ENCODE measurements around the gene EGFL7.
"Not testable (repeated sequence)": the region's sequence is repeated elsewhere in the genome, so short reads cannot be mapped to it uniquely, and the experiment has no call there.

The EGFL7 gene

DNA sequence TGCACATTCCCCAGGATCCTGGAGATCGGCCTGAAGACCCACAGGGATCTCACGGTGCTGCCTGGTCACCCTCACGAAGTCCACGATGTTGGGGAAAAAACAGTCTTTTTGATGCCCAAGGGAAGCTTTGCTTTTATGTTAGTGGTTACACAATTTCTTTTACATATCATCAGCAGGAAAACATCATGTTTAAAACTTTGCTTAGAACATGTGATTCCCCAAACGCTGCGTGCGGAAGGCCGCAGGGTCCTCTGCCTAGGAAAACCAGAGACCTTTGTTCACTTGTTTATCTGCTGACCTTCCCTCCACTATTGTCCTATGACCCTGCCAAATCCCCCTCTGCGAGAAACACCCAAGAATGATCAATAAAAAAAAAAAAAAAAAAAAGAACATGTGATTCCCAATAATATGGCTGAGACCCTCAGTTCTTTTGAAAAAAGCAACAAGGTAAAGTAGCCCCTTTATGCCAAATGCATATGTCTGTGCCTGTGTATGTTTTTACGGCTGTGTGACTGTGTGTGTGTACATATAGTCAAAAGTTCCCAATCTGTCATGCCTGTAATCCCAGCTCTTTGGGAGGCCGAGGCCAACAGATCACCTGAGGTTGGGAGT lies 36.0 kb downstream of the EGFL7 start:
- no peak for DNase-seq (ENCODE audit: low read depth)

DNA sequence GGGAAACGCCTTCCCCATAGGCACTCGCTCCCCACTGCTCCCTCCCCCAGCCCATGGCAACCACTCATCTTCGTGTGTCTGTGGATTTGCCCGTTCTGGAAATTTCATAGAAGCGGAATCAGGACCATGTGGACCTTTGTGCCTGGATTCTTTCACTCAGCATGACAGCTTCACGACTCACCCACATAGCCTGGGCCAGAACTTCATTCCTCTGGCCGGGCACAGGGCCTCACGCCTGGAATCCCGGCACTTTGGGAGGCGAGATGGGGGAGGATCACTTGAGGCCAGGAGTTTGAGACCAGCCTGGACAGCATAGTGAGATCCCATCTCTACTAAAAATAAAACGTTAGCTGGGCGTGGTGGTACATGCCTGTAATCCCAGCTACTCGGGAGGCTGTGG lies 37.6 kb downstream of the EGFL7 start:
- DNase-seq (ENCODE audit: low read depth), result no peak

DNA sequence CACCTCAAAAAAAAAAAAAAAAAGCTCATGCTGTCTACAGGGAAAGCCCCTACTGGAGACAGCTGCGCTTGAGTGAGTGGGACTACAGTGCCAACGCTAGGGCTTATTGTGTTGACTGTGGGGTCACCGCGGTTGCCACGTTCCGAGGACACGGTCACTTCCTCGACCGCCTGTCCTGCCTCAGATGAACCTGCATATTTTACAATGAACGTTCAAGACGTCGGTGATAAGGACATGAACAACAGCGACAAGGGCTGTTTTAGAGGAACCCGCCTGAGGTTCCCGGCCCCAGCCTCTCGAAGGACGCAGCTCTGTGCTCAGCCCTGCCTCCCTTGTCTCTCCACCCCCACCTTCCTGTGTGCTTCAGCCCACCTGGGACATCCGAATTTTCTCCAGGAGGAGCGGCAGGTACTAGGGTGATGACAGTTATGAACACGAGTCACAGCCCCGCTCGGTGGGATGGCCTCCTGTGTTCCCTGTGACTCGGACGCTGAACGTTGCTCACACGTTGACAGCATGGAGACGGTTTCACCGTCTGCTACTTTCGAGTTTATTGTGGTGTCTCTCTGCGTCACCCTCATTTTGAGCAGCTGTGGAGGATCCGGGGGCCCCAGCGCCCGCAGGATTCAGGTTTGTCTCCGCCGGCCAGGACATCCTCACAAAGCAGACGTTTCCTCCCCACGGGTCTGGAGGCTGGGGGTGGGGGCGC lies 38.4 kb downstream of the EGFL7 start:
- no peak for DNase-seq (ENCODE audit: low read depth)

DNA sequence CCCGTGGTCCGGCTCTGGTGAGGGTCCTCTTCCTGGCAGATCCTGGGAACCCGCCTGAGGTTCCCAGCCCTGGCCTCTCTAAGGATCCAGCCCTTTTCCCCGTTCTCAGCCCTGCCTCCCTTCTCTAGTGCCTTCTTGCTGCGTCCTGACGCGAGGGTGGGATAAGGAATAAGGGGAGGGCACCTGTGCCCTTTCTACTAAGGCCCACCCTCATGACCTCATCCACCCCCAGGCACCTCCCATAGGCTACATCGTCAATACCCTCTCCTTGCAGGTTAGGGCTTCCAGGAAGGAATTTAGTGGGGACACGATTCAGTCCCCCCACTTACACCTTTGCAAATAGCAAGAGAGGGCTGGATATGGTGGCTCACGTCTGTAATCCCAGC lies 38.9 kb downstream of the EGFL7 start:
- no peak for DNase-seq (ENCODE audit: low read depth)

DNA sequence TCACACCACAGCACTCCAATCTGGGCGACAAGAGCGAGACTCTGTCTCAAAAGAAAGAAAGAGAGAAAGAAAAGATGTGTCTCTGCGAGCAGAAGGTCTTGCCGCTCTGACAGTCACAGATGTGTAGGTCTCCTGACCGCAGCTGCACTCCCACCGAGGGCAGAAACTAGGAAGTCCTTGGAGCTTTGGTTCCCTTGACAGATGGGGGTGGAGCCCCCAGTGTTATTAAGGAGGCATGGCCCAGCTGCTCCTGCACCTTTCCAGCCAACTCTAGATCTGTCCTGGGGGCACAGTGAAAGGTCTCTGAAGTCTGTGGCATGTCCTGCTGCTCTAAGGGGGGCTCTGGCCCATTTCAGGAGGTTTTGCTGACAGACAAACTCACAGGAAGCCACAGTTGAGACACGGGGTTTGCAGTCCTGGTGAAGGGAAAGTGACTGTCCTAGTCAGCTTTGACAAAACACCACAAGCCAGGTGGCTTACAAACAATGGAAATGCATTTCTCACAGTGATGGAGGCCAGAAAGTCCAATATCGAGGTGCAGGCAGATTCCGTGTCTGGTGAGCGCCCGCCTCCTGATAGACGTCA lies 40.7 kb downstream of the EGFL7 start:
- DNase-seq (ENCODE audit: low read depth), result no peak

DNA sequence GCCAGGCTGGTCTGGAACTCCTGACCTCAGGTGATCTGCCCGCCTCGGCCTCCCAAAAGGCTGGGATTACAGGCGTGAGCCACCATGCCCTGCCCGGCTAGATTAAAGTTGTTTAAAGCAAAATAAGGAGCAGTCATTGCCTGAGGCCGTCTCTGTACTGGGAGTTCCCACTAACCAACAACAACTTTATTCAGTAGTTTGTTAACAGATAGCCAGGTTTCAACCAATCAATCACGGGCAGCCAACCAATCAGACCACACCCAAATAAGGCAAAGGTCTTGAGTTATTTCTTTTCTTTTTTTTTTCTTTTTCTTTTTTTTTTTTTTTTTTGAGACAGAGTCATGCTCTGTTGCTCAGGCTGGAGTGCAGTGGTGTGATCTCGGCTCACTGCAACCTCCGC lies 42.0 kb downstream of the EGFL7 start:
- DNase-seq (ENCODE audit: low read depth), result not testable (repeated sequence)

GRCh38 chr9:136705564-136705963 lies 42.8 kb downstream of the EGFL7 start:
- no peak for DNase-seq (ENCODE audit: low read depth)

DNA sequence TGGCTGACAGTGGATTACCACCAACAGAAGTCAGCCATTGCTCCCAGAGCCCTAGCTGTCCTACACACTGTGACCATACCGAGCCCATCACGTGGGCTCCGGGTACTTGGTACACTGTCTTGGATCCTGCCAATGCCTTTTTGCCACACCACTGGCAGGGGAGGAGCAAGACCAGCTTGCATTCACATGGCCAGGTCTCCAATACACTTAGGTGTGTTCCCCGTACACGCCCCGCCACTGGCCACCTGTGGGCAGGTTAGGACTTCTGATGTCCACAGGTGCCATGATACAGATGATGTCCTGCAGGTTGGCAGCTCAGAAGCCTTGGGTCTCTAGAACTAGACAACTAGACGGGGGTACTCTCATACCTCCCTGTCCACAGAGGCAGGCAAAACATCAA lies 44.3 kb downstream of the EGFL7 start:
- no peak for DNase-seq (ENCODE audit: low read depth)

GRCh38 chr9:136707849-136708517 lies 45.3 kb downstream of the EGFL7 start:
- DNase-seq (ENCODE audit: low read depth), result no peak

DNA sequence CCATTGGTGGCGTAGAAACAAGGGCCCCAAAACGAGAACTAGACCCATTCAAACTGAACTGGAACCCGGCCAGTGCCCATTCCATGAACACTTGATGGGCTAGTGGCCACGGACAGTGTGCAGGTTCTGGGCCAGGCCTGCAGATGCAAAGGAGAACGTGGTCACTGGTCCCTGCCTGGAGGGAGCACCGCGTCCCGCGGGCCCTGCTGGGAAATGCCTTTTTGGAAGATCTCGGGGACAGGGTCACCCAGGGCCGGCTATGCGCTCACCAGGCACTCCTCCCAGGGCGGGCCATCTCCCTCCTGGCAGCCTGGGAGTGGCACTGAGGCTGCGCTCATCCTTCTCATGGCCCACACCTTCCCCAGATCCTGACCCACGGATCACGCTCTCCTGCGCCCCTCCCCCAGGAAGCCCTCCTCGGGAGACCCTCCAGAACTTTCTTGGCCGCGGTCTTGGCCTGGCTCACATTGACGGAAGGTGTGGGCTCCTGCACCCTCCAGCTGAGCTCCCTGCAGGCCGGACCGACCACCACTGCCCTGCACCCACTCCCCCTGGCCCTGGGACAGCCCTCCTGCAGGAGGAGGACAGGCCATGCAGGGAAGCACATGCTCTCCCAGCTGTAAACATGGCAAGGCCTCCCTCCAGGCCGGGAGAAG lies 46.9 kb downstream of the EGFL7 start:
- no peak for DNase-seq (ENCODE audit: low read depth)

- DNase-seq (ENCODE audit: low read depth), result no peak
Measured at GRCh38 chr9:136710543-136710942, 47.8 kb downstream of the EGFL7 start.

DNA sequence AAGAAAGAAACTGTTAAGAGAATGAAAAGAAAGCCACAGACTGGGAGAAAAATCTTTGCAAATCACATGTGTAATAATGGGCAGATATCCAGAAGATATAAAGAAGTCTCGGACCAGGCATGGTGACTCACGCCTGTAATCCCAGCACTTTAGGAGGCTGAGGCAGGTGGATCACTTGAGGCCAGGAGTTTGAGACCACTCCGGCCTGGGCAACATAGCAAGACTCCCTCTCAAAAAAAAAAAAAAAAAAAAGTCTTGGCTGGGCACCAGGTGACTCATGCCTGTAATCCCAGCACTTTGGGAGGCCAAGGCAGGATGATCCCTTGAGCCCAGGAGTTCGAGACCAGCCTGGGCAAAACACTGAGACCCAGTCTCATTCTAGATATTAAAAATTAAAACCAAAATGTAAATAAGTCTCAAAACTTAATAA lies 48.5 kb downstream of the EGFL7 start:
- not testable (repeated sequence) for DNase-seq (ENCODE audit: low read depth)

- DNase-seq (ENCODE audit: low read depth), result no peak
Measured at GRCh38 chr9:136711751-136712689, 49.3 kb downstream of the EGFL7 start, which contains the start of gene DIPK1B. DIPK1B (plus strand) TSS chr9:136712572; CDS start chr9:136712666, 94 bp downstream.

DNA sequence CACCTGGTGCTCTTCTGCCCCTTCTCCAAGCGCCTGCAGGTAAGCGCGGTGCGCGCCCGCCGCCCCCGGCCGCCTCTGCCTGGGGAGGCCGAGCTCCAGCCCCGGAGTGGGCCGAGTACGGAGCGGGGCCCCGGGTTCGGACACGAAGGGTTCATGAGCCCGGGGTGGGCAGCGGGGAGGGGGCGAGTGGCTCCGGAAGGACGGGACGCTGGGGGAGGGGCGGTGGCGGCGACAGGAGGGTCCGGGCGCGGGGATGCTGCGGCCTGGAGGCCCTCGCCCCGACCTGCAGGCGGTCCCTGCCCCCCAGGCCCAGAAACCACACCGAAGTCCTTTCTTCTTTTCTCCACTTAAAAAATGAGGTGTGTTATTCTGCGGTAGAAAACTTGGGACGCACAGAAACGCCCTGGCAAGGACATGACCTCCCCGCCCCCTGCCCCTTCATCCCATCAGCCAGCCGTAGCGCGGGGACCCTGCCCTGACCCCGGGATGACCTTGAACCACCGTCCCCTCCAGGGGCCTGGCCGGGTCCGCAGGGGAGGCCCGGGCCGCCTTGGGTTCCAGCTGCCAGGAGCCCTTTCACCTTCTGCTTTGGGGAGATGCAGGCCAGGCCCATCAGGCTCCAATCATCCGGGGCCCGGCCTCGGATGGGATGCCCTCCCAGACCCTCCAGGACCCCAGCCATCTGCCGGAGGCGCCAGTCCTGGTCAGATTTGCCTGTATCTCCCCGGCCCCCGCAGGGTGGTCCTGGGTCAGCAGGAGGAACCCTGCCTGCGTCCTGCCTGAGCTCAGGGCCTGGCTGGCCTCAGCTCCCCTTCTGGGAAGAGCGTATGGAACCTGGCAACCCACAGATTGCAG lies 50.2 kb downstream of the EGFL7 start:
- DNase-seq (ENCODE audit: low read depth), result no peak

- DNase-seq (ENCODE audit: low read depth), result no peak
Measured at GRCh38 chr9:136713550-136713949, 50.8 kb downstream of the EGFL7 start.

- DNase-seq (ENCODE audit: low read depth), result no peak
Measured at GRCh38 chr9:136714096-136714892, 51.6 kb downstream of the EGFL7 start.

- no peak for DNase-seq (ENCODE audit: low read depth)
Measured at GRCh38 chr9:136714893-136715274, 52.2 kb downstream of the EGFL7 start.

GRCh38 chr9:136717399-136717798 lies 54.7 kb downstream of the EGFL7 start:
- no peak for DNase-seq (ENCODE audit: low read depth)
